ENCODE results near the gene CCDC201.
"Not testable (repeated sequence)": the region's sequence is repeated elsewhere in the genome, so short reads cannot be mapped to it uniquely, and the experiment has no call there.

Gene CCDC201

GRCh38 chr7:45818763-45819162 lies 54.1 kb downstream of the CCDC201 start:
- not testable (repeated sequence) for H3K4me3 ChIP-seq (ENCODE audit: low read length)

- not testable (repeated sequence) for H3K4me3 ChIP-seq (ENCODE audit: low read length)
Observed at GRCh38 chr7:45817913-45818312, 55.0 kb downstream of the CCDC201 start.

- not testable (repeated sequence) for H3K4me3 ChIP-seq (ENCODE audit: low read length)
Observed at GRCh38 chr7:45817016-45817415, 55.9 kb downstream of the CCDC201 start.

GRCh38 chr7:45814216-45815118 lies 58.4 kb downstream of the CCDC201 start:
- H3K4me3 ChIP-seq (ENCODE audit: low read length): not testable (repeated sequence)

GRCh38 chr7:45813771-45814170 lies 59.1 kb downstream of the CCDC201 start:
- H3K4me3 ChIP-seq (ENCODE audit: low read length): not testable (repeated sequence)

- TF ChIP-seq ZNF274 (IDR thresholded peaks at IDR 0.05; ENCODE audit: low read depth, low read length): no peak
- no peak overlapping the region for H3K4me3 ChIP-seq (ENCODE audit: low read length)
Observed at GRCh38 chr7:45812946-45813345, 59.9 kb downstream of the CCDC201 start.

GRCh38 chr7:45811652-45812234 lies 61.1 kb downstream of the CCDC201 start:
- not testable (repeated sequence) for H3K4me3 ChIP-seq (ENCODE audit: low read length)

GRCh38 chr7:45810451-45811005 lies 62.4 kb downstream of the CCDC201 start:
- not testable (repeated sequence) for H3K4me3 ChIP-seq (ENCODE audit: low read length)
